Activated CD8-positive, alpha-beta memory T cell treated with anti-CD3 and anti-CD28 coated beads for 1 hour (primary cell): ENCODE results near the gene SLX9.

ENCODE experiments used
- DNase-seq, 2 donors: peaks; one replicate each; pipeline ENCODE4 v3.0.0-alpha.2; 2020; ENCODE audit warnings: low read depth in 1 of 2; ENCODE audit errors: extremely low read depth in 1 of 2

Gene SLX9

GRCh38 chr21:44999428-44999971 is 59.7 kb downstream of the SLX9 start:
- DNase-seq: no peak

DNA sequence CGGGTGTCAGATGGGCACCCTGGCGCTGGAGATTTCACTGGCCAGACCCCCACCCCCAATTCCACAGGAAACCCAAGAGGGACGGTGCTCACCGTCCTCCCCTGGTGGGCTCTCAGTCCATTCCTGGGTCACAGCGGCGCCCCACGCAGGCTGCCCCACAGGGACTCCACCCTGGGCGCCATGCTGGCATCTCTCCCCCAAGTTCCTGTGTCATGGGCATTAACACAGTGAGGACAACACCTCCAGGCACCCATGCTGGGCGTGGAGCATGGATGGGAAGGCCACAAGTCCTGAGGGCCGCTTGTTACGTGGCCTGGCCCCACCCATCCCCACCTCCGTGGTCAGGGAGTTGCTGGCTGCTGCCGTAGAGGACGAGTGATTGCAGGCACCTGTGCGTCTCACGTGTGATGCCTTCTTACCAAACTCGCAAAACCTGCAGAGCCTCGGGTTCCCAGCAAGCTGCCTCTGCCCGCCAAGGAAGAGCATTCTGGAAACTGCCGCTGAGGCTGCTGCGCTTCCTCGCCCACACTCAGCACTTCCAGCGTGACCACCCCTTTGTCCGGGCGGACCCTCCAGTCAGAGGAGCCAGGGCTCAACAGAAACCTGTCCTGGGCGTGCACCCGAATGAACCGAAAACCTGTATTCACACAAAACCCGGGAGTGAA is 60.3 kb downstream of the SLX9 start:
- DNase-seq: no peak

GRCh38 chr21:45000637-45001133 is 60.9 kb downstream of the SLX9 start:
- DNase-seq: no peak

DNA sequence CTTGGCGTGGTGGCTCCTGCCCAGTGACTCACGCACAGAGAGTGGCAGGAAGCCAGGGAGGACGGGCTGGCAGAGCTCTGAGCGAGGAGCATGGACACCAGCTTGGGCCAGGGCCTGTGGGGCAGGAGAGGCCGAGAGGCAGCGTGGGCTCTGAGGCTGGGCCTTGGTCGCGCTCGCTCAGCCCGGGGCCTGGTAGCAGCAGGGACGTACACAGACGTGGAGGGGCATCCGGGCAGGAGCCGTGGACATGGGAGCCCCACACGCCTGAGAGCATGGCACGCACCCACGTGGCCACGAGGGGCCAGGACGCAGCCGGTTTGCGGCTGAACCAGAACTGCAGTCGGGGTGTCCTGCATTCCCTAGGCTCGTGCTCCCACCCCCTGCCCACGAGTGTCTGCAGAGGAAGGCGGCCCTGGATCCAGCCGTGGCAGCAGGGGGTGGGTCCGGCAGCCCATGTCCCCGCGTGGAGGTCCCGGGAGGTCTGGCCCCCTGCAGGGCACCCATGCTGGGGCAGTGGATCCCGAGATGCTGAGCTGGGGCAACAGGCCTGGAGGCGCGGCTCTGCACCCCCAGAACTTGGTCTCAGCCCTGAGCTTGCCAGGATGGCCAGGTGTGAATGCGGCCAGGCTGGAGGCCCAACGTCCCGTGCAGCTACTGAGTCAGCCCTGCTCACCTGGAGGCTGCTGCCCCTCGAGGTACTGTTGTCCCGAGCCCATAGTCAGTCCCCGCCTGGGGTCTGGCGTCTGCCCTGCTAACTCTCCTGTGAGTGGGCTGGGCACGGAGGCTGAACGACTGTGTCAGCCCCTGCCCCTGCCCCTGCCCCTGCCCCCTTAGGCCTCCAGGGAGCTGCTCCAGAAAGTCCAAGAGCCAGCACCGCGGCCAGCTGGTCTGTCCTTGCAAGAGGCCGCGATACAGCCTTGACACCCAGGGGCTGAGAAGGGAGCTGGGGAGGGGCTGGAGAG is 61.6 kb downstream of the SLX9 start:
- no peak for DNase-seq

- no peak for DNase-seq
Observed at GRCh38 chr21:45002381-45003204, 62.8 kb downstream of the SLX9 start.

DNA sequence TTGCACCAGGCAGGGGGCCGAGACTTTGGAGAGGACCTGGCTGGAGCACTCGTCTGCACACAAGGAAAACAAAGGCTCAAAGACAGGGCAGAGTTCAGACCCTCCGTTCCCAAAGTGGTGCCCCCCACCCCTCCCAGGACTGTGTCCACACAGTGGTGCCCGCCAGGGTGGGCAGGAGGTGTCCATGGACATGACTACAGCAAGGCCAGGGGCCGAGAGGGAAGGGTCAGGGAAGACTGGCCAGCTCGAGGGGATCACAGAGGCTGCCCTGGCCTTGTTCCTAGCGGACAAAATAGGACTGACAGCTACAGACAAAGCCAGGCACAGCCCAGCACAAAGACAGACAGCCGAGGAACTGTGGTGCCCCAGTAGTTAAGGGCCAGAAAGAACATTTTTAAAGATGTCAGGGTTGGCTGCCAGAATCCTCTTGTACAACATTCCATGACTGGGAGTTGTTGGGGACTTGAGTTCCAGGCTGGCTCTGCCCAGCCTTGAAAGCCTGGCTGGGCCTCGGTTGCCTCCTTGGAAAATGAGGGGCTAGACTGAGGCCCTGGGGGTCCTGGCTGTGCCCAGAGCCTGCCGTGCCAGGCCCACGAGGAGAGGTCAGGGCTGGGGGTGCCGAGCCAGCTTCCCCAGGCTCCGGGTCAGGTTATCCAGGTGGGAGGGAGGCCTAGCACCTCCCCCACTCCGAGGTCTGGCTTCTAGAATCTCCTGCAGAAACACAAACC is 63.7 kb downstream of the SLX9 start:
- no peak for DNase-seq

- DNase-seq: no peak
Observed at GRCh38 chr21:45004059-45004422, 64.2 kb downstream of the SLX9 start.

- no peak for DNase-seq
Observed at GRCh38 chr21:45004481-45005247, 64.8 kb downstream of the SLX9 start.

- no peak for DNase-seq
Observed at GRCh38 chr21:45006536-45007095, 66.8 kb downstream of the SLX9 start.

- DNase-seq: no peak
Observed at GRCh38 chr21:45009616-45010015, 69.8 kb downstream of the SLX9 start.

DNA sequence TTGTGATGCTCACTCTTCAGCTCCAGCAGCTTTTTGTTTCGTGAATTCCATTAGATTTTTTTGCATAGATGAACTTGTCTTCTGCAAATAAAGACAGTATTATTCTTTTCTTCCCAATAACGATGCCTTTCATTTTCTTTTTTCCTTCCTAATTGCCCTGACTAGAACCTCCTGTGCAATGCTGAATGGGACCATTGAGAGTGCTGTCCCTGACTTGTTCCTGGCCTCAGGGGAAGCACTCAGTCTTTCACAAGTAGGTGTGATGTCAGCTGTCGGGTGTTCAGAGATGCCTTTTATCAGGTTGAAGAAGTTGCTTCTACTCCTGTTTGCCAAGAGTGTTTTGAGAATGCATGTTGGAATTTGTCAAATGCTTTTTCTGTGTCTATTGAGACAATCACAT is 70.3 kb downstream of the SLX9 start:
- DNase-seq: no peak

DNA sequence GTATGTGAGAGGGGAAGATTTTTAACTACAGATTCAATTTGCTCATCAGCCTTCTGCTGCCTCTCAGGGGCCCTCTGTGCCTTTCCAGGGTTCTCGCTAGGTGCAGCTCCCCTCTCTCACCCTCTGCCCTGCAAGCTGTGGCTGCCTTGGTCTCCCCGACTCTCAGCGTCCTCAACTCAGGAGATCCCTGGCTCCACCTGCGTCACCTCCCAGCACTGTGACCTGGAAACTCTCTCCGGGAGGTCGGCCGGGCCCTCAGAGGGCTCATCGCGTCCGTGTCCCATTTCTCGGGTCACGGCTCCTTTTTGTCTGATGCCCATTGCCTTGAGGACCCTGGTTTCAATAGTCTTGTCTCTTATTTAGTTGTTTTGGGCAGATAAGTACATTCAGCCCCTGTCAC is 71.0 kb downstream of the SLX9 start:
- no peak for DNase-seq

- no peak for DNase-seq
Observed at GRCh38 chr21:45011426-45011825, 71.6 kb downstream of the SLX9 start.

DNA sequence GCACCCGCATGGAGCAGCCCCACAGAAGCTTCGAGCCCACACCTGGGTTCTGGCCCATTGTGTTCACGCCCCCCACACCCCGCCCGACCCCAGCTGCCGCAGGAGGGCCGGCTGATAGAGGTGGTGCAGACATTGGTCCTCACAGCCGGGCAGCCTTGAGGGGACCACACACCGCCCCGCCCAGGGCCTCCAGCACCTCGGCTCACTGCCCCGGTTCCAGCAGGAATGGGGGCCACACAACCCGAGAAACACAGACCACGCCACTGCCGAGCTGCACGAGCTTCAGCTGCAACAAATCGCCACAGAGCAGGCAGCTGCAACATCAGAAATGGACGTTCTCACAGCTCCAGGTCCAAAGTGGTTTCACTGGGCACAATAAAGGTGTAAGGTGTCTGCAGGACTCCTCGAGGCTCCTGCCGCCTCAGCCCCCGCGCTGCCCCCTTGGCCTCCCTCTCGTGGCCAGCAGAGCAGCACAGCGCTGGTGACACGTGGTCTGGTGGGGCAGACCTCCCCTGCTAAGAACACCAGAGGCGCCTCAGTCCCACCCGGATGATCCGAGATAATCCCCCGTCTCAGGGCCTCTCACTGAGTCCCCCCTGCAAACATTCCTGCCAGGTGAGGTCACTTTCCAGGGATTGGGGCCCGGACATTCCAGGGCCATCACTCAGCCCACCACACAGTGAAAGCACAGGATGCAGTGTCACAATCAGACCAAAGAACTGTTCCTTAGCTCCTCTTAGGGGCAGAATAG is 72.3 kb downstream of the SLX9 start:
- DNase-seq: no peak

DNA sequence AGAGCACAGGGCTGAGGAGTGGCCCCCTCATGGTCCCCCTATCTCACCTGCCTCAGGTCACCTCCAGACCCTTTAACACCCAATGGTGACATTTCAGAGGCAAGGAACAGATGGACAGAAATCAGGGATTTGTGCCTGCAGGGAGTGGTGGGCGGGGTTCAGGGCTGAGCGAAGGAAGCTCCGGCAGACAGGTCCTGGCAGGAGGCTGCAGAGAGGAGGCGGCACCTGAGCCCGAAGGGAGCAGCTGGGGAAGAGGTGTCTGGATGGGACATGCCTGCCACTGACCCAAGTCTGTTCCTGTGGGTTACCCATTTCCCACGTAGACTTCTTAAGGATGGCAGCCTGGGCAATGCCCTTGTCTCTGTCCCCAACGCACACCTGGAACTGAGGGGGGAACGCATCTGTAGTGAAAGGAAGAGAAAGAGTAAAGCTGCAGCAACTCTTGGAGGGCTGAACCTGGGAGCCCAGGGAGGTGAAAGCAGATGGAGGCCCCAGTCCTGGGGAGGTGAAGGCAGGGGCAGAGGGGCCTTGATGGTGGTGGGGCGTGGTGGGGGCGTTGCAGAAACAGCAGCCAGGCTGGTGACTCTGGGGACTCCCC is 72.9 kb downstream of the SLX9 start:
- DNase-seq: no peak

- DNase-seq: no peak
Observed at GRCh38 chr21:45013260-45013841, 73.5 kb downstream of the SLX9 start.

- no peak for DNase-seq
Observed at GRCh38 chr21:45014747-45015468, 75.1 kb downstream of the SLX9 start.
